ENCODE results near the gene NXPH1.

Gene NXPH1

GRCh38 chr7:8739837-8740236 is 306.4 kb downstream of the NXPH1 start:
- no peak for DNase-seq

GRCh38 chr7:8742837-8743236 is 309.4 kb downstream of the NXPH1 start:
- no peak for DNase-seq

GRCh38 chr7:8747338-8747737 is 313.9 kb downstream of the NXPH1 start:
- no peak for DNase-seq

GRCh38 chr7:8751557-8752231 is 318.3 kb downstream of the NXPH1 start:
- no peak for DNase-seq

GRCh38 chr7:8753355-8753754 is 319.9 kb downstream of the NXPH1 start:
- no peak for DNase-seq

GRCh38 chr7:8761731-8762130 is 328.3 kb downstream of the NXPH1 start:
- DNase-seq, result no peak

- DNase-seq, result no peak
Measured at GRCh38 chr7:8762803-8763202, 329.4 kb downstream of the NXPH1 start.

GRCh38 chr7:8765374-8765773 is 332.0 kb downstream of the NXPH1 start:
- no peak for DNase-seq

- DNase-seq, result no peak
Measured at GRCh38 chr7:8773518-8773917, 340.1 kb downstream of the NXPH1 start.

GRCh38 chr7:8778459-8778858 is 345.1 kb downstream of the NXPH1 start:
- no peak for DNase-seq

- DNase-seq, result no peak
Measured at GRCh38 chr7:8781166-8781565, 347.8 kb downstream of the NXPH1 start.

GRCh38 chr7:8783229-8783628 is 349.8 kb downstream of the NXPH1 start:
- DNase-seq, result no peak

- DNase-seq, result no peak
Measured at GRCh38 chr7:8785081-8785480, 351.7 kb downstream of the NXPH1 start.

GRCh38 chr7:8800986-8801385 is 367.6 kb downstream of the NXPH1 start:
- no peak for DNase-seq
